HepG2 (cell line): ENCODE data around the gene RARA. TPM values are rescaled to one million over a fixed set of nuclear protein-coding genes. Genes with fewer than 3 reads are reported as not detected.

Source experiments
- AHR ChIP-seq: IDR thresholded peaks from 2 replicates; pipeline ENCODE4 v1.6.1; 2018; ENCODE audit warnings: missing genetic modification reagents, missing compliant biosample characterization
- CREB1 ChIP-seq, 2 experiments: fragments of 450-650 bp in 1 of 2; IDR thresholded peaks; 2 replicates each; pipeline ENCODE4 v1.6.1; 2016 to 2017; ENCODE audit warnings: control low read depth in 1 of 2, mild to moderate bottlenecking in 1 of 2, missing compliant biosample characterization in 1 of 2, missing genetic modification characterization in 1 of 2
- HIC2 ChIP-seq: sonication (generic); formaldehyde crosslinking; IDR thresholded peaks from 2 replicates; pipeline ENCODE4 v1.9.0; 2022; ENCODE audit warnings: low read depth, missing genetic modification reagents
- HMG20A ChIP-seq: IDR thresholded peaks from 2 replicates; pipeline ENCODE4 v1.6.1; 2016; ENCODE audit warnings: borderline replicate concordance
- KDM6A ChIP-seq: IDR thresholded peaks from 2 replicates; pipeline ENCODE4 v1.6.1; 2016; ENCODE audit warnings: low read depth
- MNT ChIP-seq: fragments of 450-650 bp; IDR thresholded peaks from 2 replicates; pipeline ENCODE4 v1.6.1; 2016
- PRDM10 ChIP-seq: sonication (generic); formaldehyde crosslinking; IDR thresholded peaks from 2 replicates; pipeline ENCODE4 v1.4.0; 2020; ENCODE audit warnings: low read depth, missing genetic modification reagents
- SATB2 ChIP-seq: sonication (generic); formaldehyde crosslinking; IDR thresholded peaks from 2 replicates; pipeline ENCODE4 v1.5.0; 2020; ENCODE audit warnings: missing genetic modification reagents
- TERF1 ChIP-seq: sonication (generic); formaldehyde crosslinking; IDR thresholded peaks from 2 replicates; pipeline ENCODE4 v1.8.0; 2022; ENCODE audit warnings: mild to moderate bottlenecking, missing genetic modification reagents, moderate library complexity
- ZBTB20 ChIP-seq: sonication (generic); formaldehyde crosslinking; IDR thresholded peaks from 2 replicates; pipeline ENCODE4 v1.8.1; 2023; ENCODE audit warnings: missing genetic modification reagents, low read depth, mild to moderate bottlenecking, borderline replicate concordance
- ZBTB3 ChIP-seq: sonication (generic); formaldehyde crosslinking; IDR thresholded peaks from 2 replicates; pipeline ENCODE4 v1.4.0; 2020; ENCODE audit warnings: low read depth, mild to moderate bottlenecking, moderate library complexity, missing genetic modification reagents, borderline replicate concordance
- ZBTB43 ChIP-seq: sonication (generic); formaldehyde crosslinking; conservative IDR thresholded peaks from 2 replicates; pipeline ENCODE4 v1.4.0; 2020; ENCODE audit warnings: missing genetic modification reagents
- ZMYM2 ChIP-seq: sonication (generic); formaldehyde crosslinking; IDR thresholded peaks from 2 replicates; pipeline ENCODE4 v1.8.0; 2022; ENCODE audit warnings: mild to moderate bottlenecking, missing genetic modification reagents
- ZNF138 ChIP-seq: sonication (generic); formaldehyde crosslinking; IDR thresholded peaks from 2 replicates; pipeline ENCODE4 v1.5.0; 2020; ENCODE audit warnings: mild to moderate bottlenecking, low read depth, missing genetic modification reagents
- ZNF180 ChIP-seq: sonication (generic); formaldehyde crosslinking; IDR thresholded peaks from 2 replicates; pipeline ENCODE4 v1.4.0; 2020; ENCODE audit warnings: low read depth, missing genetic modification reagents, borderline replicate concordance
- ZNF343 ChIP-seq: sonication (generic); formaldehyde crosslinking; IDR thresholded peaks from 2 replicates; pipeline ENCODE4 v1.4.0; 2020; ENCODE audit warnings: mild to moderate bottlenecking, missing genetic modification reagents
- ZNF382 ChIP-seq: sonication (generic); formaldehyde crosslinking; IDR thresholded peaks from 2 replicates; pipeline ENCODE4 v1.5.0; 2020; ENCODE audit warnings: missing genetic modification reagents, mild to moderate bottlenecking, borderline replicate concordance
- ZNF460 ChIP-seq: sonication (generic); formaldehyde crosslinking; IDR thresholded peaks from 2 replicates; pipeline ENCODE4 v1.5.1; 2020; ENCODE audit warnings: missing genetic modification reagents, mild to moderate bottlenecking, borderline replicate concordance
- ZSCAN25 ChIP-seq: sonication (generic); formaldehyde crosslinking; IDR thresholded peaks from 2 replicates; pipeline ENCODE4 v1.8.0; 2022; ENCODE audit warnings: mild to moderate bottlenecking, missing genetic modification reagents
- polyA plus RNA-seq, 8 experiments: library from polyadenylated mRNA; depleted of rRNA in 3 of 8; stranded (reverse) in 7 of 8; unstranded in 1 of 8; fragments of >200 nt; fragmentation: Illumina TruSeq in 4 of 8; extraction: Trizol in 4 of 8; gene quantifications; 2 replicates each; pipeline versions ENCODE4 v1.2.1 to v1.2.3, GENCODE V29; 2011 to 2016; ENCODE audit warnings: low read depth in 4 of 8, missing spikeins in 1 of 8, mixed read lengths in 1 of 8; ENCODE audit not compliant: insufficient read depth in 1 of 8
- total RNA-seq, 5 experiments: library from RNA; depleted of rRNA; stranded (reverse); fragments of >200 nt; fragmentation: Illumina TruSeq; extraction: Trizol; gene quantifications; 2 replicates each; pipeline ENCODE4 v1.2.3, GENCODE V29; 2016; ENCODE audit warnings: low read depth in 1 of 5

RARA gene
- total and polyA plus RNA-seq, 2 of the 13 experiments (the other 11 are each of a cell fraction or from before 2014, with no cell fraction given), result 6.4 to 8.6 TPM

GRCh38 chr17:40341808-40342503 is 33.0 kb downstream of the RARA start (continued):
- TF ChIP-seq HIC2 (CRISPR knock-in tag), result no peak
- no peak for TF ChIP-seq ZBTB20 (CRISPR knock-in tag)
- no peak for TF ChIP-seq ZNF460 (CRISPR knock-in tag)
- TF ChIP-seq ZBTB43, result 0 out of 2 replicates have a peak, but pooled peaks have one; percentile 45
- TF ChIP-seq ZNF343, result no peak
- no peak for TF ChIP-seq ZNF382 (CRISPR knock-in tag)
- TF ChIP-seq MNT, result no peak
- TF ChIP-seq ZNF180 (CRISPR knock-in tag), result no peak
- peak; percentile 89; the same call in 1 of the 2 replicates for TF ChIP-seq PRDM10 (CRISPR knock-in tag)
- TF ChIP-seq KDM6A (CRISPR knock-in tag), result no peak
- no peak; the same call in 1 of the 2 replicates for TF ChIP-seq CREB1 (IDR thresholded peaks at IDR 0.05)
- TF ChIP-seq CREB1 (CRISPR knock-in tag; IDR thresholded peaks at IDR 0.05), result no peak
- no peak for TF ChIP-seq TERF1 (CRISPR knock-in tag)
- no peak for TF ChIP-seq SATB2 (CRISPR knock-in tag)
- TF ChIP-seq HMG20A (CRISPR knock-in tag), result no peak
- TF ChIP-seq ZMYM2, result no peak
- no peak; the same call in 1 of the 2 replicates for TF ChIP-seq ZNF138 (CRISPR knock-in tag)
- TF ChIP-seq AHR (CRISPR knock-in tag), result no peak
- no peak for TF ChIP-seq ZBTB3 (CRISPR knock-in tag)
- peak; percentile 14; the same call in 1 of the 2 replicates for TF ChIP-seq ZSCAN25
